Stomach (tissue), 9 donors: ENCODE results near the gene ENTPD6. TPM values are rescaled to one million over a fixed set of nuclear protein-coding genes. Genes with fewer than 3 reads are reported as not detected.

Source experiments
- DNase-seq, 2 donors: peaks; one replicate each; pipeline versions ENCODE4 v3.0.0 to v3.0.0-alpha.2; 2013 to 2019
- H3K27ac ChIP-seq, 5 donors: fragments of 200-600 bp in 4 of 5; sonication (generic) in 4 of 5; one replicate each; pipeline ENCODE4 v1.5.1; 2013 to 2019; ENCODE audit warnings: mild to moderate bottlenecking in 1 of 5, moderate library complexity in 1 of 5
- H3K27me3 ChIP-seq, 3 donors: fragments of 200-600 bp; sonication (generic); one replicate each; pipeline ENCODE4 v1.5.1; 2017 to 2019; ENCODE audit warnings: mixed run types in 1 of 3
- H3K36me3 ChIP-seq, 4 donors: fragments of 200-600 bp; sonication (generic); 1 replicate in 3 of 4; 2 replicates in 1 of 4; pipeline ENCODE4 v1.5.1; 2016 to 2019
- H3K4me1 ChIP-seq, 4 donors: fragments of 200-600 bp; sonication (generic); one replicate each; pipeline ENCODE4 v1.5.1; 2016 to 2019
- H3K4me3 ChIP-seq, 4 donors: fragments of 200-600 bp; sonication (generic) in 3 of 4; one replicate each; pipeline ENCODE4 v1.5.1; 2016 to 2019; ENCODE audit warnings: mild to moderate bottlenecking in 1 of 4
- H3K9me3 ChIP-seq, 4 donors: fragments of 200-600 bp; sonication (generic); one replicate each; pipeline ENCODE4 v1.5.1; 2016 to 2019
- CTCF ChIP-seq, 7 experiments: fragments of 450-650 bp in 4 of 7; fragments of 200-600 bp in 3 of 7; sonication (generic) in 3 of 7; IDR thresholded peaks; one replicate each; pipeline ENCODE4 v1.5.1; 2016 to 2019; ENCODE audit warnings: antibody characterized with exemption in 7 of 7, control low read depth in 2 of 7, mild to moderate bottlenecking in 1 of 7
- EP300 ChIP-seq: sonication (generic); formaldehyde crosslinking; IDR thresholded peaks from one replicate; pipeline ENCODE4 v1.6.1; 2017; ENCODE audit warnings: antibody characterized with exemption
- POLR2A ChIP-seq, 4 donors: fragments of 450-650 bp; IDR thresholded peaks; one replicate each; pipeline ENCODE4 v1.6.1; 2016; ENCODE audit warnings: antibody characterized with exemption in 4 of 4, control low read depth in 2 of 4, mild to moderate bottlenecking in 1 of 4, moderate library complexity in 1 of 4
- POLR2AphosphoS5 ChIP-seq, 3 donors: sonication (generic); formaldehyde crosslinking; IDR thresholded peaks; one replicate each; pipeline ENCODE4 v1.6.1; 2016; ENCODE audit warnings: antibody characterized with exemption in 3 of 3
- WGBS, 5 donors: extraction: QIAGEN DNeasy Blood & Tissue Kit in 3 of 5; methylation state at CpG; one replicate each; pipeline versions ENCODE4 v1.1.5 to v1.1.7; 2013 to 2018; 5-methylcytosine and 5-hydroxymethylcytosine counted together
- intact Hi-C: fragments of 100-400 bp; cut with DNase I; formaldehyde crosslinking; loops from one replicate; pipeline ENCODE4 v1.15.1; 2023; ENCODE audit warnings: low total_unique reads
- polyA plus RNA-seq, 3 donors: library from polyadenylated mRNA; stranded (reverse); fragments of 200-250 nt; gene quantifications; one replicate each; pipeline ENCODE4 v1.2.3, GENCODE V29; 2013
- total RNA-seq, 5 donors: library from RNA; depleted of rRNA; stranded (reverse); fragments of >200 nt; gene quantifications; one replicate each; pipeline versions ENCODE4 v1.1.0 to v1.2.3, GENCODE V29; 2014 to 2016
- donor health status: healthy with polysubstance abuse.
- donor health status: Bipolar disorder and iron deficiency.
- donor health status: healthy.

ENTPD6 gene
- total and polyA plus RNA-seq, 8 donors, result 38.5 to 110 (median 66.5) TPM

- no peaks in the 10 kb centered on the region for H3K9me3 ChIP-seq
- peaks cover 44 to 86% (median 85%) of the 10 kb centered on the region in 4 donors for H3K36me3 ChIP-seq
- DNase-seq, result peak in 1 of 2 donors; percentile 9
- H3K4me3 ChIP-seq, result no peak overlapping the region
- H3K27me3 ChIP-seq, result no peaks in the 10 kb centered on the region
- intact Hi-C loops, result no loop called here
- WGBS, 5 donors, result 86 to 94% (median 90%) methylated on average over 19 of the region's 19 CpGs
- no peaks in the 10 kb centered on the region for H3K4me1 ChIP-seq
- no peak overlapping the region for H3K27ac ChIP-seq
- no peak for TF ChIP-seq EP300
- TF ChIP-seq POLR2A (IDR thresholded peaks at IDR 0.05), result no peak
- no peak for TF ChIP-seq CTCF (IDR thresholded peaks at IDR 0.05)
These were observed 76.9 kb downstream of the ENTPD6 start for GRCh38 chr20:25272223-25273000.

- Histone ChIP-seq H3K36me3 (peaks cover 50 to 93% (median 91%) of the 10 kb centered on the region in 4 donors), H3K27me3 (no peaks in the 10 kb centered on the region), H3K27ac (peak overlapping the region in 1 of 5 donors; percentile 27), H3K4me1 (no peaks in the 10 kb centered on the region), H3K9me3 (no peaks in the 10 kb centered on the region), H3K4me3 (no peak overlapping the region)
- intact Hi-C loops, result no loop called here
- 81 to 96% (median 92%) methylated on average over 8 to 10 of the region's 10 CpGs for WGBS, 5 donors
- TF ChIP-seq POLR2A (IDR thresholded peaks at IDR 0.05) (no peak), EP300 (no peak), POLR2AphosphoS5 (IDR thresholded peaks at IDR 0.05) (no peak), CTCF (IDR thresholded peaks at IDR 0.05) (no peak)
- DNase-seq, result peak in 1 of 2 donors; percentile 8
These were observed 77.5 kb downstream of the ENTPD6 start for GRCh38 chr20:25273046-25273445.

GRCh38 chr20:25273541-25274358 lies 78.2 kb downstream of the ENTPD6 start:
- H3K27me3 ChIP-seq, result no peaks in the 10 kb centered on the region
- no peaks in the 10 kb centered on the region for H3K9me3 ChIP-seq
- no peak overlapping the region for H3K27ac ChIP-seq
- WGBS, 5 donors, result 84 to 94% (median 92%) methylated on average over 20 of the region's 20 CpGs
- no peak for TF ChIP-seq POLR2A (IDR thresholded peaks at IDR 0.05)
- no peak for TF ChIP-seq CTCF (IDR thresholded peaks at IDR 0.05)
- TF ChIP-seq POLR2AphosphoS5 (IDR thresholded peaks at IDR 0.05), result no peak
- peak; percentile 16 for TF ChIP-seq EP300
- H3K4me1 ChIP-seq, result no peaks in the 10 kb centered on the region
- no peak overlapping the region for H3K4me3 ChIP-seq
- H3K36me3 ChIP-seq, result peaks cover 55 to 100% (median 98%) of the 10 kb centered on the region in 4 donors
- intact Hi-C loops, result no loop called here
- peak in 1 of 2 donors; percentile 17 for DNase-seq

- no peaks in the 10 kb centered on the region for H3K4me1 ChIP-seq
- intact Hi-C loops, result no loop called here
- H3K27ac ChIP-seq, result no peak overlapping the region
- no peak overlapping the region for H3K4me3 ChIP-seq
- peaks cover 60 to 100% (median 99%) of the 10 kb centered on the region in 4 donors for H3K36me3 ChIP-seq
- TF ChIP-seq POLR2AphosphoS5 (IDR thresholded peaks at IDR 0.05) (no peak), POLR2A (IDR thresholded peaks at IDR 0.05) (no peak)
- H3K9me3 ChIP-seq, result no peaks in the 10 kb centered on the region
- H3K27me3 ChIP-seq, result no peaks in the 10 kb centered on the region
- DNase-seq, result peak in 1 of 2 donors; percentile 11
- WGBS, 5 donors, result 91 to 97% (median 95%) methylated on average over 20 of the region's 20 CpGs
These were observed 79.0 kb downstream of the ENTPD6 start for GRCh38 chr20:25274481-25274880.
